ENCODE data around the gene FASTKD3. TPM values are rescaled to one million over a fixed set of nuclear protein-coding genes. Genes with fewer than 3 reads are reported as not detected.
A peak's percentile ranks its signal among the peaks of the same experiment; 100 is the strongest.

Gene FASTKD3
- total and polyA plus RNA-seq, 2 of the 4 experiments (the other 2 are of a cell fraction): 8.4 to 12.7 TPM

GRCh38 chr5:7850395-7851239 is 18.2 kb downstream of the FASTKD3 start, which contains the start of gene CFAP90:
TSS of gene CFAP90 (minus strand) at chr5:7851133. CDS start at chr5:7851021, 112 bp downstream.
- H3K9ac ChIP-seq (ENCODE audit: low read depth, low read length): no peak within 1 kb of the TSS
- no peak within 1 kb of the TSS for H3K27ac ChIP-seq (ENCODE audit: insufficient read depth, low read length)
- peak within 1 kb of the TSS; percentile 37 for H2AK9ac ChIP-seq (replicated peaks; ENCODE audit: low read depth, low read length, poor library complexity)
- no peaks in the 10 kb centered on the region for H4K20me1 ChIP-seq (ENCODE audit: insufficient read depth, low read length)
- in situ Hi-C loops (cut with MboI; ENCODE audit: low sequenced_read_pairs) (no loop called here), intact Hi-C loops (cut with micrococcal nuclease) (no loop called here), dilution Hi-C loops (cut with HindIII; ENCODE audit: low sequenced_read_pairs, unreplicated experiment) (no loop called here)
- no peak within 1 kb of the TSS for H4K91ac ChIP-seq (ENCODE audit: insufficient read depth, low read depth, low read length)
- no peaks in the 10 kb centered on the region for H3K36me3 ChIP-seq (ENCODE audit: control insufficient read depth, insufficient read depth, low read length)
- H3K9me1 ChIP-seq (ENCODE audit: insufficient read depth, low read length): no peaks in the 10 kb centered on the region
- ChIA-PET POLR2A (ENCODE audit: unreplicated experiment) (interaction anchor here (0.6 kb wide), 1 partner anchor 104 kb away, joined by 3 read pairs; no protein-coding TSS in a partner anchor), CTCF (no interaction called here)
- WGBS, 2 experiments (ENCODE audit: extremely low coverage in 2 of 2, insufficient read length in 1 of 2): 5% methylated on average over 16 of the region's 76 CpGs; no CpG with 5 or more reads in 1 of the 2 experiments
- no peak within 1 kb of the TSS for H2BK120ac ChIP-seq (ENCODE audit: low read depth, low read length)
- no peak within 1 kb of the TSS for H3K23ac ChIP-seq (ENCODE audit: low read depth, low read length)
- no peak within 1 kb of the TSS for H3K14ac ChIP-seq (replicated peaks; ENCODE audit: low read depth, low read length)
- H2BK15ac ChIP-seq (ENCODE audit: low read depth, low read length): no peak within 1 kb of the TSS
- BruUV-seq (replicated peaks): no TSS peak
- H3K4ac ChIP-seq (ENCODE audit: low read depth, low read length): no peak within 1 kb of the TSS
- peaks cover 2% of the 10 kb centered on the region; the same call in 1 of the 2 replicates for H3K9me3 ChIP-seq (ENCODE audit: control insufficient read depth, insufficient read depth, low read length)
- no peaks in the 10 kb centered on the region for H3K79me1 ChIP-seq (ENCODE audit: low read depth in 1 of 2, low read length in 2 of 2)
- peak; percentile 30 for DNase-seq
- H4K8ac ChIP-seq (ENCODE audit: low read depth in 2 of 2, low read length in 2 of 2): no peak within 1 kb of the TSS
- H4K5ac ChIP-seq (ENCODE audit: low read depth, low read length): no peak within 1 kb of the TSS
- H3K4me2 ChIP-seq (ENCODE audit: low read depth, low read length): peak within 1 kb of the TSS; percentile 63
- TF ChIP-seq CEBPB (IDR thresholded peaks at IDR 0.05; ENCODE audit: low read depth, low read length) (no peak), CTCF (conservative IDR thresholded peaks at IDR 0.05; ENCODE audit: low read depth, low read length) (peak; percentile 45), POLR2A (IDR thresholded peaks at IDR 0.05; ENCODE audit: low read depth, low read length) (no peak)
- peak within 1 kb of the TSS; percentile 58 for H3K4me3 ChIP-seq (ENCODE audit: insufficient read depth, low read depth, low read length)
- no peak within 1 kb of the TSS for H2BK5ac ChIP-seq (ENCODE audit: low read depth, low read length, poor library complexity, severe bottlenecking)
- H2BK20ac ChIP-seq (ENCODE audit: low read depth, low read length): no peak within 1 kb of the TSS
- H2AFZ ChIP-seq (replicated peaks; ENCODE audit: low read length, poor library complexity): peak within 1 kb of the TSS; percentile 89
- H3K27me3 ChIP-seq (ENCODE audit: control insufficient read depth, insufficient read depth, low read length): peaks cover 29% of the 10 kb centered on the region
- H3K18ac ChIP-seq (ENCODE audit: low read depth, low read length): no peak within 1 kb of the TSS
- H3K56ac ChIP-seq (ENCODE audit: extremely low read depth, insufficient read depth, low read length): no peak within 1 kb of the TSS
- H3K4me1 ChIP-seq (ENCODE audit: control insufficient read depth, insufficient read depth, low read length): no peaks in the 10 kb centered on the region
- no peak within 1 kb of the TSS for H2AK5ac ChIP-seq (ENCODE audit: low read depth, low read length)
- peak; percentile 72 for ATAC-seq (ENCODE audit: low read depth)

Measured in IMR-90 (cell line).